22Rv1 (cell line): Measurements from ENCODE around the gene NAV2.

Experiments used
- H3K27ac ChIP-seq: fragments of 450-650 bp; 2 replicates; pipeline ENCODE4 v1.5.1; 2017
- ZFX ChIP-seq: fragments of 450-650 bp; IDR thresholded peaks from 2 replicates; pipeline ENCODE4 v1.6.1; 2017; ENCODE audit warnings: antibody characterized with exemption, borderline replicate concordance
- TF ChIP-seq, protein P1 (sequence below): fragments of 450-650 bp; IDR thresholded peaks from 2 replicates; pipeline ENCODE4 v1.5.1; 2017; ENCODE audit warnings: mild to moderate bottlenecking

NAV2 gene

DNA sequence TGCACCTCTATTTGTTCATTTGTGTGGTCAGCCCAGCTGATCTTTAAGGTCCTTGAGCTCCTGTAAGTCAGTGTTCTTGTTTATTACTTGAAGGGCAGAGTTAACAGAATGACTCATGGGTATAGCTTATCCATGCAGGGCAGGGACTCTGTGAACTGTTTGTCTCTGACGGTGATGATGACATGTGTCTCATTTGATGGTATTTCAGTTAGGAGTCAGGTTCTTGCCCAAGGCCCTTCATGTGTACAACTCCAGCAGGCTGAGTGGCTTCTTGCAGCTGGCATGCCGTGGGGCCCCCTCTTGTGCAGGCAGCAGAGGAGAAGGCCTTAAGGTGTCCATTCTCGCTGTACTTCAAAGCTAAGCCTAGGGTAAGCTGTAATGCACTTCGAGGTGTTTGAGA lies 282.5 kb downstream of the NAV2 start:
- no peak overlapping the region for H3K27ac ChIP-seq
- TF ChIP-seq ZFX, result no peak
- TF ChIP-seq, protein P1, sequence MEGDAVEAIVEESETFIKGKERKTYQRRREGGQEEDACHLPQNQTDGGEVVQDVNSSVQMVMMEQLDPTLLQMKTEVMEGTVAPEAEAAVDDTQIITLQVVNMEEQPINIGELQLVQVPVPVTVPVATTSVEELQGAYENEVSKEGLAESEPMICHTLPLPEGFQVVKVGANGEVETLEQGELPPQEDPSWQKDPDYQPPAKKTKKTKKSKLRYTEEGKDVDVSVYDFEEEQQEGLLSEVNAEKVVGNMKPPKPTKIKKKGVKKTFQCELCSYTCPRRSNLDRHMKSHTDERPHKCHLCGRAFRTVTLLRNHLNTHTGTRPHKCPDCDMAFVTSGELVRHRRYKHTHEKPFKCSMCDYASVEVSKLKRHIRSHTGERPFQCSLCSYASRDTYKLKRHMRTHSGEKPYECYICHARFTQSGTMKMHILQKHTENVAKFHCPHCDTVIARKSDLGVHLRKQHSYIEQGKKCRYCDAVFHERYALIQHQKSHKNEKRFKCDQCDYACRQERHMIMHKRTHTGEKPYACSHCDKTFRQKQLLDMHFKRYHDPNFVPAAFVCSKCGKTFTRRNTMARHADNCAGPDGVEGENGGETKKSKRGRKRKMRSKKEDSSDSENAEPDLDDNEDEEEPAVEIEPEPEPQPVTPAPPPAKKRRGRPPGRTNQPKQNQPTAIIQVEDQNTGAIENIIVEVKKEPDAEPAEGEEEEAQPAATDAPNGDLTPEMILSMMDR, result no peak

DNA sequence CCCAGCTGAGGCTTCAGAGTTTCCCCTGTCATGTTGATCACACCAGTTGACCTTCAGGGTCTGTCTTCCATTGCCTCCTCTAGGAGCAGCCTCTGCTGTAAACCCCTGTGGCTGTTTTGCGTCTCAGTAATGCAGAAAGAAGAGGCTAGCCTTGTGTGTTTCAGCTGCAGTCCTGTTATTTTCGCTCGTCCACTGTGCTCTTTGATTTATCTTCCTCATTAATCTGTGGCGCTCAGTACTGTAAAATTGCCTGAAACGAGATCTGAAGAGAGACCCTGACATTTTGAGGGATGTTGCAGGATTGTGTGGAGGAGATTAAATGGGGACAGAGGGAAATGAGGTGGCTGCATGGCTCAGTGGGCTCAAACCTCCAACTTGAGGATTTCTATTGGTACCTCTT lies 283.9 kb downstream of the NAV2 start:
- no peak overlapping the region for H3K27ac ChIP-seq
- TF ChIP-seq, protein P1, result no peak
- TF ChIP-seq ZFX, result no peak

GRCh38 chr11:20000022-20000350 lies 287.3 kb downstream of the NAV2 start:
- H3K27ac ChIP-seq, result no peak overlapping the region
- TF ChIP-seq ZFX, result no peak

DNA sequence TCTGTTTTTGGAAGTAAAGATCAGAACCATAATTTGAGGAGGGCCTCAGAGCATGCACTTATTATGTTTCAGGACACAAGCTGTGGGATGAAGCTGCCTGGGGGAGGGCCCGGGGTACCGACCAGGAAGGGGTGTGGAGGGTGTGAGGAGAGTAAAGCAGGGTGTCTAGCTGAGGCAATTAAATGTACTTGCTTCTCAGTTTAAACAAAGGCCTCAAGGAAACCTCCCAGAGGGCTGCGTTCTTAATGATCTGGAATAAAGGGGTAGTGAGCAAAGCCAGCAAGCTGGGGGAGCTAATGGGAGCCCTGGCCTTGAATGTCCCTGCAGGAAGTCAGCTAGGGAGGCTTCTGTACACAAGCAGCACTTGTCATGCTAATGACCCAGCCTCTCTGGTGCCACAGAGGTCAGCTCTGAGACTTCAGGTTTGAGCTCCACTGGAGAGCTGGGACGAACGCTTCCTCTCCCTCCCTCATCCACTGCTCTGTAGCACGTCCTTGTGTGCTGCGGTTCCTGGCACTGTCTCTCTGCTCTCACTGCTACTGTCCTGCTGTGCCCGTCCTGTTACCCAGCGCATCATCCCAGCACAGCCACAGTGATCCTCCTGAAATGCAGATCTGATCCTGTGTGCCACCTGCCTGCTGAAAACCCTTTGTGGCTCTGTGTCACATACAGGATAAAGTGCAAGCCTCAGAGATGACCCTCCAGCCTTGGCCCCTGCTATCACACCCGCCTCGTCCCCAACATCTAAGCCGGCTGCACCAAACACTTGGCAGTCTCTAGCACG lies 287.9 kb downstream of the NAV2 start:
- no peak for TF ChIP-seq ZFX
- TF ChIP-seq, protein P1, result no peak
- no peak overlapping the region for H3K27ac ChIP-seq

DNA sequence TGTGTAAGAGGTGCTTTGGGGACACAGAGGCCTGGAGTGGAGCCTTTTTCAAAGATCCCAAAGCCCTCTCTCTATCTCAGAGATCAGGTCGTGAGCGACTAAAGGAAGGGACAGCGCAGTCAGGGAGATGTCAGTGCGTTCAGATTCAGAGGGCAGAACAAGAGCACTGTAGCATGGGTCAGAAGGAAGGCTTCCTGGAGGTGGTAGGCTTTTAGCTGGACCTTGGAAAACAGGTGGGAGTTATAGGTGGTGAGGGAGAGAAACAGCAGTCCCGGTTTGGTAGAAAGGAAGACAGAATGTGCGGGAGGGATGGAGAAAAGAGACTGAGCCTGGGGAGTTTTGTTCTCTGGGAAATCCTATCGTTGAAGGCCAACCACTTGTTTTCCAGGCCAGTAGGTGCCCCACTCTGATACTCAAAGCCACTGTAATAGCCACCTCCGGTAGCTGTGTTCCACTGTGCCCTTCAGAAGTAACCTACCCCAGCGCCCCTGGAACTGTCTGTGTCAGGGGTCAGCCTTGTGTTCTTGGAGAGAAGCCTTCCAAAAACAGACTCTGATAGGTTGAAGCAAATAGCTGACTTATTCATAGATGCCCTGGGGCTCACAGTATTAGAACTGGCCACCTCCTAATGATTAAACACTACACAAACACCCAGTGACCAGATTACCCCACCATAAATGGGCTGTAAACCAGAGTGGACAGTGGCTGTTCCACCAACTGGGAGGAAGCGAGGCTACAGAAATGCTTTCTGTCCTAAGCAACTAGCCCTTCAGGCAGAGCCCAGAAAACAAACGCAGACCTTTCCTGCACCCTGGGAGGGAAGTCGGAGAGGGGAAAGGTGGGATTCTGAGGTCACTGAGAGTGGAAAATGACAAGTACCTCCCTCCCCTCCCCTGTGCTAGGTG lies 289.9 kb downstream of the NAV2 start:
- TF ChIP-seq, protein P1, result no peak
- TF ChIP-seq ZFX, result no peak

DNA sequence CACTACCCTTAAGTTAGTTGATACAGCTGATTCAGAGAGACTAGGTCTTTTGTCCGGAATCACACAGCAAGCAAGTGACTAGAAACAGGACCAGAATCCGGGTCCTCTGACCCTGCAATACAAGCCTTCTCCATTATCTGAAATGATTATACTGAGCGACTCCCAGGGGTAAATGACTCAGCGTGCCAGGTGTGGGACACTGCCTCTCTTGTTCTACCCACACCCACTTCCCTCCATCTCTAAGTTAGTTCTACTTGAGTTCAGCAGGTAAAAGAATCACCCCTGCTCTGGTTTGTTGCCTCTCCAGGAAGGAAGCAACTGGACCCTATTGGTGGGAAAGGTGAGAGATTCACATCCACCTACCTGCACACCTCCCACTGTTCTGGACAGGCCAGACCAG lies 290.7 kb downstream of the NAV2 start:
- no peak overlapping the region for H3K27ac ChIP-seq
- TF ChIP-seq, protein P1, result no peak
- no peak for TF ChIP-seq ZFX

More for the DNA sequence above, 289.9 kb downstream of the NAV2 start:
- no peak overlapping the region for H3K27ac ChIP-seq

DNA sequence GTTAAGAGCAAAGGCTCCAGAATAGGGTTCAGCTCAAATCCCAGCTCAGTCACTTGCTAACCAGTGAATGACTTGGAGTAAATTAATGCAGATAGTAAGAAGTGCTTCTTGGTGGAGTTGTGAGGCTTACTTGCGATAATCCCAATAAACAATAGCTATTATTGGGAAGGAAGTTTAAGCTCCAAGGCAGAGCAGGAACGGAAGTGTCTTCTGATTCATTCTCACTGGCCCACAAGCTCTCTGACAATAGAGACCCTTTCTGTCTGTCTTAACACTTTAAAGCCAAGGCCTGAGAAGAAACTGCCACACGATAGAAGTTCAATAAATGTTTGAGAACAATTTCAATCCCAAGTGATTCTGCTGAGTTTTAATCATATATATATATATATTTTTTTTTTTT lies 292.2 kb downstream of the NAV2 start:
- no peak overlapping the region for H3K27ac ChIP-seq
- no peak for TF ChIP-seq ZFX
- TF ChIP-seq, protein P1, result no peak
